GM21528 (cell line): ENCODE measurements around the gene FOXP1.
A peak's percentile ranks its signal among the peaks of the same experiment; 100 is the strongest.

Experiments used
- ATAC-seq: cut with Tn5 transposase; IDR thresholded peaks from one replicate; pipeline ENCODE4 v1.9.1; 2021; ENCODE audit warnings: mild to moderate bottlenecking, moderate library complexity; ENCODE audit not compliant: unreplicated experiment, low FRiP score

FOXP1 gene

DNA sequence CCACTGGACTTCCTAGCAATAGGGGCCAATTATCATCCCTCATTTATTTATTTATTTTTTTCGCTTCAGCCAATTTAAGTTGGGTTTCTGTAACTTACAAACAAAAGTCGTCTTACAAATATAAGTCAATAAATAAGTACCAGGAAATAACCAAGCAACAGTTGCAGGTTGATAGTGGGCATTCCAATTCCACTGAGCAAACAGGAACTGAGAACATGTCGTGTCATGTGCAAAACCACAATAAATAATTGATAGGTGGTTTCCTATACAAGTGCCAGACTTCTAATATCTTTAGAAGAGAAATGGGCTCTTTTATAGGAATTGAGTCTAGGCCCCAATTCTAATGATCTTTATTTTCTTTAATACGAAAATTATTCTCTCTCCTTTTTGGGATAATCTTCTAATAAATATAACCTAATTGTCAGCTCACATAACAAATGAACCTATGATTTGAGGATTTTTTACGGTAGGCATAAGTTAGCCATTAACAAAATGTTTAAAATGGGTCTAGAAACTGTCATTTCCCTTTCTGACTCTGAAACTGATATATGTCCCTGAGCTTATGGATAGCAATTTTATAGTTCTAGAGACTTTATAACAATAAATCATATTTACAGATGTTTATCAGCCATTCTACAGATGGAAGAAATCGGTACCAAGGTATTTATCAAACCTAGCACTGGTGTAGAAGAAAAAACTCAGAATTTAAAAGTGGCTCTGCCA lies 571.8 kb downstream of the FOXP1 start:
- peak; percentile 69 for ATAC-seq

DNA sequence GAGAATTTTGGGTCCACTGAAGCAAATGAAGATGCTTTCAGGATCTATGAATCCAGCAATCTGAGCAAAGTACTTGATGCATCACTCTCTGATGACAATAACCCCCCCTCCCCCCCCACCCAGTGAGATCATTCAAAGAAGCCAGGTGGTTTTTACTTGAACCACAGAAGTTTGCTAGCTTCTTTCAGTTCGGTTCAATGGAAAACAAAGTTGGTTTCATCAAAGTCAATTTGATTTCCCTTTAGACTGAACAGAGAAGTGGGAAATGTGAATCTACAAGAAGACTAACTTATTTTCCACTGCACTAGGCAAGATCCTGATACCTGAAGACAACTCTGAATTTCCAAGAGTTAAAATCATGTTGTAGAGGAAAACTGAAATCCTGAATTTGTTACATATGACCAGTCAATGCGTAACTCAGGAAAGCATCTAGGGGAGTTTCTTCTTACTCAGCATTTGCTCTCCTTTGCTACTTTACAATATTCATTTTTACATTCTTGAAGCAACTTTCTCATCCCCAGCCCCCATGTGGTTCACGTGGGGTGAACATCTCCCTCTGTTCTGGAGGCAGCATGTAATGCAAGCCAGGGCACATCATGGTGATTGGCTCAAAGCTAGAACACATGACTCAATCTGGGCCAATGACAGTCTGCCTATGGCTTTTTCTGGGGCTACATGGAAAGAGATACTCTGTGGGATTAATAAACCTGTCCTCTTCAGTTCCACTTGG lies 572.6 kb downstream of the FOXP1 start:
- ATAC-seq, result peak; percentile 51

DNA sequence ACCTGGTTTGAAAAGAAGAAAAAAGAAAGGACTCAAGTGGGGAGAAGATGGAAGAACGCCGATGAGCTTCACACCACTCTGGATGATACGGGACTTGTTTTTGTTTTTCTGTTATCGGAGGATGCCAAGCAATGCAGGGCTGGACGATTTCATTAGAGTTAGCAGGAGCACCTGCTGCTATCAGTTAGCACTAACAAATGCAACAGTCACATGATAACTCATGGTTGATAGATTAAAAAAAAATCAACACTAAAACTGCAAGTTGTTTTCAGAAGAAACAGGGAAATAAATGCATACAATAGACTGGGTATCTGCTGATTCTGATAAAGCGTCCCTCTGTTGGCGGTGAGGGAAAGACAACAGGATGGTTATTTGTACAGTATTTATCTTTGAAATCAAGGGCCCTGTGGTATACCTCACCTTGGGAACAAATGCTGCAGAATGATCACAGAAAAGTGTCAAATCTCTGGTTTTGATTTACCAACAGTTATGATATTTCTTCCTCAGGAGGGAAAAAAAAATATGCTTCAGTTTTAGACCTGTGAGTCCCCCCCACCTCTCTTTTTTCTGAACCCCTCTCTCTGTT lies 575.1 kb downstream of the FOXP1 start:
- no peak for ATAC-seq

DNA sequence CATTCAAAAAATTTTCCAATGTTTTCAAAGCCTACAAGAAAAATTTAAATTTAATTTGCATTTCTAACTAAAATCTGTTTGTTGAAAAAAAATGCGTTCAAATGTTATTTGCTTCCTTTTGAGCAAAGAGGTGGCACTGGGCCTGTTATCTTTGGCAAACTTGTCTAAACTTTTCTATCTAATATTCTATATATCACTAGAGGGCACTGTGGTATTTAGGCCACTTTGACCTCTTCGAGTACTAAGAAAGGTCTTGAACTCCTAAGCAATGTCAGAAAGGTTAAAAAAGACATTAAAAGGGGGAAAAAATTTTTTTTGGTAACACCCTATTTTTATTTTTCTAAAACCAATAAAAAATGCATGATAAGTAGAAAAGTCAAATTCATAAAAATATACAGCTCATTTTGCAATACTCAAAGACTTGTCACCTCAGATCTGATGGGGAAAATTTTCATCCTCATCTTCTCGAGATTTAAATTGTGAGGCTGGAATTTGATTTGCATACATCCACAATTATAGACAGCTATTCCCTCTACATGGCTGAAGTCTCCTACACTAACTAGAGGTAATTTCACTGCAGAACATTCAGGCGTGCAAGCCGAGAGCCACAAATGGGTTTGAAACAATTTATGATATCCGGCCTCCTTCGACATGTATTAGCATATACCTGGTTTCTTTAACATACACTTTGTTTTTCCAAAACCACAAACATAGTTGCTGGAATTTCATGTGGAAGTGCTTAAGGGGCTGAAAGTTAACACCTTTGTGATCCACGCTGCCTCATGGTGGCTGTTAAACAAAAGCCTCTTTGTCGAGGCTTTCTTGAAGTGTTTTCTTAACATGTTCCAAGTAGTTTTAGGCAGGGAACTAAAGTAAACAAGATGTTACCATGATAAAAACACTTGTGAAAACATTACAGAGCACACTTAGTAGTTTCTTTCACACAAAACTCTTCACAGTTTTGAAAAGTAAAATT lies 576.4 kb downstream of the FOXP1 start:
- ATAC-seq, result no peak

DNA sequence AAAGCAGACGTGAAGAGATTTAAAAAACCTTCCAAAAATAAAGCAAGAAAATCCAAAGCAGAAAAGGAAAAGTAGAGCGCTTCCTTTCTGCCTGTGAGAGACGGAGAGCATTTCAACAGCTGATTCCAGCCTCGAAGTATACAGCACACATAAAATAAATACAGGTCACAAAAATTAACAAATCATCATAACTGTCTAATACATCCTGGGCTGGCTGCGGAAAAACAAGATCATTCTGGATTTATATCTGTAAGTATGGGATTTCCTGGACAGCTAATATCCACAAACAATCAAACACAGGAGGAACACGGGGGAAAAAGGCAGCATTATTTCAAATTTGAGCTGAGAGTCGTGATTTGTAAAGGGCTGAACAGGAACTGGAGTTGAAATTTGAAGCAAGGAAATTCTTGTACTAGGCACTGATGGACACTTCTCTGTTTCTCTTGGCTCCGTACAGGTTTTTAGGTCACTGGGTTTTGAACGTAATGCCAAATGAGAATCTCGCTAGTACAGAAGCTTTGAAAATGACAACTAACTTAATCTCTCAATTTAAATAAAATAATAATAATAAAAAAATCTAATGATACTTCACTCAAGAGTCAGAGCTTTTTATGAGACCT lies 577.7 kb downstream of the FOXP1 start:
- no peak for ATAC-seq

DNA sequence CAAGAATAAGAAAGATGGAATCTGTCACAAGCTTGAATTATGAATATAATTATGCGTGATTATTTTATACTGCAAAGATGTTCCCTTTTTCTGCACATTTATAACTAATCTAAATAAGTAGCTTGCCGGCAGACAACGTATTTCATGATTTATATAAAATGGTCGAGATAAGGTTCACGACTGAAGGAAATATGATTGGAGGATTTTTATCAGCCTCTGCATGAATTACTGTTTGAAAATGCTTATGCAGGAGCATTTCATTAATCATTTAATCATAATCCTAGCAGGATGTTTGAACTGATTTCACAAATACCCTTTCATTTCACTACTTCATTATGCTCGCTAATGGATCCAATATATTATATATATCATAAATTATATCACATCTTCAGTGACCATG lies 580.0 kb downstream of the FOXP1 start:
- no peak for ATAC-seq

DNA sequence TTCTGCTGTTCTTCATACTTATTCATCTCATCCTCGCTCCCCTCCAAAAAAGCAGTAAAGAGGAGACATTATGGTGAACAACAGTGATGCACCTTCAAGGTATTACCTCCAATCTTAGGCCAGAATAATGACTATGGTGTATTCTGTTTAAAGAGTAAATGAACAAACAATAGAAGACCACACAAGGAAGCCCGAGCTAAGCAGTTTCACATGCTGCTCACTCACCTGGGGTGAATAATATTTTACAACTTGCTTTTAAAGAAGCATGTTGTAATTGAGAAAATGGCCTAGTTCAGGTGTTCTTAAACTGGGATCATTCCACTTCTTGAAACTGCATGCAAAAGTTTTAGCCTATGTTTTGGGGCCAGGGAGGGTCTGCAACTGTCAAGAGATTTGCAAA lies 581.2 kb downstream of the FOXP1 start:
- ATAC-seq, result no peak

DNA sequence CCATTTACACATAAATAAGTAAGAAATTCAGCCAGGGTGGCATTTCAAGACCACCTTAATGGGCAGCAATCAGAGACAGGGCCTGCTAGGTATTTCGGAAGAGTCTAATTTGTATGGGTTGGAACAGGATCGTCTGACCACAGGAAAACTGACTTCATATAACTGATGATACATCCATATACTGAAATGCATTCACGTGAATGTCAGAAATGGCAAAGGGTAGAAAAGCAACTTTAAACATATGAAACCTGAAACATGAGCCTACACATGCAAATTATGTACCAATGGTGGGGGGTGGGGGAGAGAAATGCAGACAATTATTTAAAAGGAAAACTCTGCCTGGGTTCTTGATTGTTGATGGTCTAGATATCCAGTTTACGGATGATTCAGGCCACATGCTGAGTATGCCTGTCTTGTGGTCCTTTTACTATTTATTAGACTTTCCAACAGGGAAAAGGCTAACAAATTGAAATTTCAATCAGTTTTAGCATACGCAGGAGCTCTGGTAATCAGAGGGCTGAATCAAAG lies 582.2 kb downstream of the FOXP1 start:
- no peak for ATAC-seq

DNA sequence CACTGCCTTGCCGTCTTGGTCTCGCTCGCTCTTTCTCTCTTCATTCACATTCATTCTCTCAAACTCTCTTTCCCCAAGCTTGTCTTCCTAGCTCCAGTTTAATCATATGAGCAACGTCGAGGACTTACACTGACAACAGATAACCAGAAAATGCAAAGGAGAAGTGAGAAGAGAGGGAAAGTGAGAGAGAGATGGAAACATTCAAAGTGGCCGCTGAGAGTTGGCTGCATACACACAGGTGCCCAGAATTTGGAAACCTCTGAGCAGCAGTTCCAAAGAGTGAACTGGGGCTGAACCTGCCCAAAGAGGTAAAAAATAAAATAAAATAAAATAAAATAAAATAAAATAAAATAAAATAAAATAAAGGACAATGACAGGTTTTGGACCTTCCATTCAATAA lies 583.0 kb downstream of the FOXP1 start:
- no peak for ATAC-seq

DNA sequence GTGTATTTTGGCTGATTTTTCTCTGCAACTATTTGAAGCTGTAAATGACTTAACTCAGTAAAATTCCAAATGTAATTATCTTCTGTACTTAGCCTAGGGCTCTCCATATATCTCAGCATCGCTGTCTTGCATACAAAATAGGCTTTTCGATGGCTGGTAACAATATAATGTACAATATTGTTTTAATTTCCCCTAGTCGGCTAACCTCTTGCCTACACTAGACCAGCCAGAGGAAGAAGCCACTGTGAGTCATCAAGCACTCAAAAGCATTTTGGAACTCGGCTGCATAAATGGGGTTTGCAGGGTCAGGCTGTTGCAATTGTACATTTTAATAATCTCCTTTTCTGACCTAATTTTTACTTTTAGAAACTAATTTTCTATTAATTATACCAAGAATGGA lies 583.8 kb downstream of the FOXP1 start:
- no peak for ATAC-seq

DNA sequence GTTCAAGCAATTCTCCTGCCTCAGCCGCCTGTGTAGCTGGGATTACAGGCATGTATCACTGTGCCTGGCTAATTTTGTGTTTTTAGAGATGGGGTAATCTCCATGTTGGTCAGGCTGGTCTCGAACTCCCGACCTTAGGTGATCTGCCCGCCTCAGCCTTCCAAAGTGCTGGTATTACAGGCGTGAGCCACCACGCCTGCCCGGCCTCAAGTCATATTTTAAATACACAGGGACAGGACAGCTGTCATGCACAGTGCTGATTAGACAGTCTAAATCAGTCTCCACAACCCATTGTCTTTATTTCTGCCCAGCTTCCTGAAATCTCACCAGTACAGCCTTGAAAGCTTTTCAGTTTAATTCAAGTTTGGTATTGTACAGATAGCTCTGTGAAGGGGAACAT lies 587.4 kb downstream of the FOXP1 start:
- no peak for ATAC-seq

DNA sequence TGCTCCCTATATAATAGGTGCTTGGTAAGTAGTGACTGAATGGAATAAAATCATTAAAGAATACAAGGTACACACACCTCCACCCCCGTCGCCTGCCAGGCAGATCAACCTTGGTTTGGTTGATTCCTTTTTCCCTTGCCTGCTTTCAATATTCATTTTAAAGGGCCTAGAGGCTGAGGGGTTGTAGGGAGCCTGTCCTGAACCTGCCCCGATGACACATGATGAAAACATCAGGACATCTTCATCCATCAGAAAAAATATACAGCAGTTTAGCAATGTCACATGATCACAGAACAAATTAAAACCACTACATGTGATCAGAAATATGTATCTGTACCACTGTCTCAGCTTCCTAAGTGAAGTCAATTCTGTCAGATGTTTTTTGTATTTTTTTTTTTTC lies 588.9 kb downstream of the FOXP1 start:
- ATAC-seq, result no peak

DNA sequence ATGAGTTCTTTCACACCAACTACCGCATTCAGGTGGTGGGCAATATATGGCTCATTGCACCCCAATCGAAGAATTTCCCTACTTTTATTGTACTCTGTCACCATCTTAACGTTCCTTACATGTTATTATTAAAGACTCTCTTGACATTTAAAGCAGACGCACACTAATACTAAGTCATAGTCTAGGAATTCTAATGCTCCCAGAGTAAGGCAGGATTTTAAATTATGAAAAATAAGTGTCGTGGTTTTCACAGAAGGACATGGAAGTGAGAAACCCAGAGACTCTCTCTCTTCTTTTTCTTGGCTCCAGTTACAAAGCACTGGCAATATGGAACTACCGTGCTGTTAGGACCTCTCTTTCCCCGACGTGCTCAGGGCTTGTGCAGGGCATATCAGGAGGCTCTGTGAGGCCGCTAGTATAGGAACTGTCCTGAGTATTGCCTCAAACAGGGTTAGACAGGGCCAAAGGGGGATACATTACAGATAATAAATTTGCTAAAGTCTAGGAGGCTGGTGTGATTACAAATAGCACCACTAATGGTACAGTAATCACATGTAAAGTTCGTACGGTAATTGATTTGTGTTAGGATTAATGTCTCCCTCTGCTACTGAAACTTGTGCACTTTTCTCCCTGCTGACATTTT lies 590.8 kb downstream of the FOXP1 start:
- no peak for ATAC-seq

DNA sequence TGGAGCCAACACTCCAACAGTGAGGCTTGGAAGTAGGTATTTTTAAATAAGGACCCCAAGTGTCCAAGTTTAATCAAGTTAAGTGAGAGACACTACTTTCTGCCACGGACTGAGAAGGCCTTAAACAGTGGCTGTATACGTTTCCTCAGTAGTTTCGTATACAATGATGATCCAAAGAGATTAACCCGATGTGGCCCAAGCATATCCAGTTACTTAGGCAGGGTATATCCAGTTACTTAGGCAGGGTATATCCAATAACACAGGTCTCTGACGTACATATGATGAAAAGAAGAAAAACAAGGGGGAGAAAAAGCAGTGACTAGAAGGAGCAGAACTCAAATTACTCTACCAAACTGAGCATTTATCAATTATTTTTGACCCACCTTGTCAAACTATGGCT lies 591.4 kb downstream of the FOXP1 start:
- no peak for ATAC-seq

DNA sequence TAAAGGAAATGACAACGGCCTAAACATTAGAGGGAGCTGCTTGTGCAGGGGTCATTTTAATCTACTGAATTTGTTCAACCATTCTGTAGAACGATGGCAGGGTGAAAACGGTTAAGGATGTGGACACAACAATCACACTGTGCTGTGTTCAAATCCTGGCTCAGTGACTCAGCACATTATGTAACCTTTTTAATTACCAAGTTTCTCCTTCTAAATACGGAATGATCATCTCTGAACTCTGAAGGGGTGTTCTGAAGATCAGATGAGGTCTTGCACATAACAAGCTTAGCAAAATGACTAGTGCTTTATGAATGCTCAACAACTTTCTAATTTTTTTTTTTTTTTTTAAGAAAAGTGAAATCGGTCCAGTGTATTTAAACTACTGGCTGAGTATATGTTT lies 592.8 kb downstream of the FOXP1 start:
- ATAC-seq, result no peak

DNA sequence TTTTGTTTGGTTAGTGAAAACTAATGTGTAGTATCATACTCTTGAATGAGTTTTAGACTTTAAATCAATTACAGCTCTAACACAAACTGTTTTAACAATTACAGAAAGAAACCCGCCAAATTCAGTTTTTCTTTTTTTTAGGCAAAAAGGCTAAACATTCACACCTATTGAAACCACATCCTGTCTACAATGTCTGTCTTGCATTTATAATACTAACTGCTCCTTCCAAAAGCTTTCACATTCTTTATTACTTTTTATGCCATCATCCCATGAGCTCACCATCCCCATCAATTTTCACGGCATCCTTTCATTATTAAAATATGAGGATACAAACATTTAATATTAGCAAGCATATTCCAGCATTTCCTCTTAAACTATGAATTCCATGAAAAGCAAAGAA lies 593.3 kb downstream of the FOXP1 start:
- ATAC-seq, result no peak

DNA sequence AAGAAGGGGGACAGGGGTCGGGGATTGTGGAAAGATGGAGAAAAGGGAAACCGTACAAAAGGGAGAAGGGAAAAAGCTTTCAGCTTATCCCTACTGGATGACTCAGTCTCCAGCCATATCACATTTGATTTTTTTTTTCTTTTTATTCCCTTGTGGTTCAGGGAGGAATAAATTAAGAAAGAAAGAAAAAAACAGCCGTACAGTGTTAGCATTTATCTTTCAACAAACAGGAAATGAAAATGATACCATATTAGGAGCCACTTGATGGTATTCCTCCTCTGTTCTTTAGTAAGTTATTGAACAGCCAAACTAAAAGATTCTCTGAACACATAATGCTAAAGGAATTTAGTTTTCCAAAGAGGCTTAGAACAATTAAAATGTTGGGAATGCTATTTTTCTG lies 594.4 kb downstream of the FOXP1 start:
- ATAC-seq, result no peak

DNA sequence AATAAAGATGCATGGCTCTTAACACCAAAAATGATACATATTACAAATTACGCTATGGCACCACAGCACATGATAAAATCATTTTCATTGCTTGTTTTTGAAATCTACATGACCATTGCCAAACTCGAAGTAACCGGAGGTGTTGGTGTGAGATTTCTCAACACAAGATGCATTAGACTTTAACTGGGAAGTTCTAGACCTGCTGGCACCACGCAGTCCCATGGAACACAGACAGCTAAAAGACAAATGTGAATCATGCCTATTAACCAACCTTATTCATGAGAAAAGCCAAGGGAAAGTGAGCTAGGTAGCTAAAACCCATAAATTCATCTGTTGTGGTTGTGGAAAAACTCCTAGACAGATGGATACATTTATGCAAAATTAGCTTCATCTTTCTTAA lies 595.4 kb downstream of the FOXP1 start:
- no peak for ATAC-seq

DNA sequence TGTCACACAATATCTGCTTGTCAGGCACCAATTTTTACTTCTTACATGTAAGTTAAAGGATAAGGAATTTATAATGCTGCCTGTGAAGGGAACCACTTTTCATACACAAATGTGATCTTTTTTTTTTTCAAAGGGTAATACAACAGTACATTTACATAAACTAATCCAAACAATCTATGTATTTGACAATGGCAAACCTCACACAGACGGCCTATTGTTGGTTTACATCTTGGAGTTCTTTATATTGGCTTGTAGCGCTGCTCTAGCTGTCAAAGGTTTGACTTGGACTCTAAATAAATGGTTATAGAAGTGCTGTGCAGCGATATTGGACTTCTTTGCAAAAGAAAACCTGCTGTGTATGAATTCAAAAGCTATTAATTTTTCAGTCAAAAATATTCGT lies 598.0 kb downstream of the FOXP1 start:
- ATAC-seq, result no peak
